Measurements from ENCODE around the gene STAC3.
A peak's percentile ranks its signal among the peaks of the same experiment; 100 is the strongest.

GRCh38 chr12:57237932-57238853, 12.8 kb downstream of the STAC3 start:
- TF ChIP-seq CTCF (IDR thresholded peaks at IDR 0.05) (no peak), EZH2 (IDR thresholded peaks at IDR 0.05) (peak; percentile 1), EZH2phosphoT487 (IDR thresholded peaks at IDR 0.05) (peak; percentile 2)

Measured in neural progenitor cell (in vitro differentiated cells).